GM18508 (cell line): Measurements from ENCODE around the gene CCDC137.
"Not testable (repeated sequence)": the region's sequence is repeated elsewhere in the genome, so short reads cannot be mapped to it uniquely, and the experiment has no call there.

Source experiments
- ATAC-seq: cut with Tn5 transposase; IDR thresholded peaks from one replicate; pipeline ENCODE4 v1.9.1; 2021; ENCODE audit warnings: moderate number of reproducible peaks; ENCODE audit not compliant: insufficient read depth, unreplicated experiment

The CCDC137 gene, protein sequence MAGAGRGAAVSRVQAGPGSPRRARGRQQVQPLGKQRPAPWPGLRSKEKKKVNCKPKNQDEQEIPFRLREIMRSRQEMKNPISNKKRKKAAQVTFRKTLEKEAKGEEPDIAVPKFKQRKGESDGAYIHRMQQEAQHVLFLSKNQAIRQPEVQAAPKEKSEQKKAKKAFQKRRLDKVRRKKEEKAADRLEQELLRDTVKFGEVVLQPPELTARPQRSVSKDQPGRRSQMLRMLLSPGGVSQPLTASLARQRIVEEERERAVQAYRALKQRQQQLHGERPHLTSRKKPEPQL

GRCh38 chr17:81666342-81667191 lies at the start of gene CCDC137, which contains the start of gene OXLD1:
TSS of gene CCDC137 (plus strand) at chr17:81666737. CDS start at chr17:81666767, 30 bp downstream.
TSS of gene OXLD1 (minus strand) at chr17:81666605. CDS start at chr17:81666577, 28 bp downstream.
- peak; percentile 52 for ATAC-seq

DNA sequence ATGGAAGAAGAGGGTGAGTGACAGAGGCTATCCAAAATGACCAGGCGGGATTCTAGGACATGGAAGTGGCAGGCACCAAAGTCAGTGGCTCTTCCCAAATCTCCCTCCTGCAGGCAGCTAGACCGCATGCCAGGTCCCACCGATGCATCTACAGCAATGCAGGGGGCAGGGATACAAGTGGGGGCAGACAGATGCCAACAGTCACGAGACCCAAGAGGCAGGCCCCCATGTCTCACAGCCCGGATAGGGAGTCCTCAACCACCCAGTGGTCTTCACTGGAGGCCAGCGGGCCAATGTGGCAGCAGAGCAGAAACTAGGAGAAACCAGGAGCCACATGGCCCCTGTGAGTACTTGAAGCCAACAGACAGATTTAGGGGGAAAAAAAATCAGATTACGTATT lies 49.7 kb upstream of the CCDC137 start:
- ATAC-seq: no peak

DNA sequence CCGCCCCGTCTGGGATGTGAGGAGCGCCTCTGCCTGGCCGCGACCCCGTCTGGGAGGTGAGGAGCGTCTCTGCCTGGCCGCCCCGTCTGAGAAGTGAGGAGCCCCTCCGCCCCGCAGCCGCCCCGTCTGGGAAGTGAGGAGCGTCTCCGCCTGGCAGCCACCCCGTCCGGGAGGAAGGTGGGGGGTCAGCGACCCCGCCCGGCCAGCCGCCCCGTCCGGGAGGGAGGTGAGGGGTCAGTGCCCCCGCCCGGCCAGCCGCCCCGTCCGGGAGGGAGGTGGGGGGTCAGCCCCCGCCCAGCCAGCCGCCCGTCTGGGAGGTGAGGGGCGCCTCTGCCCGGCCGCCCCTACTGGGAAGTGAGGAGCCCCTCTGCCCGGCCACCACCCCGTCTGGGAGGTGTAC lies 48.2 kb upstream of the CCDC137 start:
- ATAC-seq: not testable (repeated sequence)

DNA sequence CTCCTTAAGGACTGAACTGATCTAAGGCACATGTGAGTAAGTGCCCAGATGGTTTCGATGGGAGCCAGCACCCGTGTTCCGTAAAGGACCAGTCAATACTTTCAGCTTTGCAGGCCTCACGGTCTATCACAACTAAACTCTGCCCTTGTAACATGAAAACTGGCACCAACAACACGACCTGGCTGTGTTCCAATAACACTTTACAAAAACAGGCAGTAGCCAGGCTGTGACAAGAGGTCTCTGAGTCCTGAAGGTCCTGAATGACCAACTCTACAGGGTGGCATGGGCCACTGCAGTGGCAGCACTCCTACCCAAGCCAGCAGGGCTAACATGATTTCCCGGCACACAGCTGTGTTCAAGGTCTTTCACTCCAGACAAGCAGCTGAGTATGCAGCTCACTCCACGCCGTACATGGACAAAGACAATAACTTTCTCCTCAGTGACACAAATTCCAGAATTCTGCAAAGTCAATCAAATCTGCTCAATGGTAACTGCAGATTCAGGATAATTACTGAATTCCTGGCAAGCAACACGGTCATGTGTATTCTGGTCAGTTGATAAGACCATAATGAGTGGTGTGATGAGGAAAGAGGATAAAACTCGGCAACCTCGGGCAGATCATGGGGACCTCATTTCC lies 44.9 kb upstream of the CCDC137 start:
- no peak for ATAC-seq

- no peak for ATAC-seq
Observed at GRCh38 chr17:81630274-81630673, 36.3 kb upstream of the CCDC137 start.

DNA sequence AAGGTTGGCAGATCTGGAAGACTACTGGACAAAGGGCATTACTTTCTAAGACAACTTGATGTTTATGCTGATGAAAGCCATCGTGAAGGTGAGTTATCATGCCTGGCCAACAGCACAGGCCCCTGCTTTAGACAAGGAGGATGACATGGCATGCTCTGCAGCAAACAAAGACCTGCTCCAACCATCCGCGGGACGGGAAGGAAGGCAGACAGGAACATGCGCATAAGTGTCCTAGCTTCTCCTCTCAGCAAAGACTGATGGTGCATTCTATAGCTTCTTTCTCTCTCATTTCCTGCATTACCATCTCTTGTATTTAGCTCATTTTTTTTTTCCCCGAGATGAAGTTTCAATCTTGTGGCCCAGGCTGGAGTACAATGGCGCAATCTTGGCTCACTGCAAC lies 35.1 kb upstream of the CCDC137 start:
- ATAC-seq: no peak

DNA sequence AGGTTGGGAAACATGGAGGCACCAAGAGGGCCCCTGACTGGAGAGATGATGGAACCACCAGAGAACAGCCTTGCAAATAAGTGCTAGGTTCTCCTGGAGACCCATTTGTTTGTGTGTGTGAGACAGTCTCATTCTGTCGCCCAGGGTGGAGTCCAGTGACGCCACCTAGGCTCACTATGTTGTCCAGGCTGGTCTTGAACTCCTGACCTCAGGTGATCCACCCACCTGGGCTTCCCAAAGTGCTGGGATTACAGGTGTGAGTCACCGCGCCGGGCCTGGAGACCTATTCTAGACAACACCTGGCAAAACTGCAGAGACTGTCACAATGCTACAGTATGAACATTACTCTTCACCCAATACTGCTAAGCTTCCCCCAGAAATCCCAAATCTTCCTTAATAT lies 31.1 kb upstream of the CCDC137 start:
- no peak for ATAC-seq

GRCh38 chr17:81635973-81636504 lies 30.5 kb upstream of the CCDC137 start:
- no peak for ATAC-seq

DNA sequence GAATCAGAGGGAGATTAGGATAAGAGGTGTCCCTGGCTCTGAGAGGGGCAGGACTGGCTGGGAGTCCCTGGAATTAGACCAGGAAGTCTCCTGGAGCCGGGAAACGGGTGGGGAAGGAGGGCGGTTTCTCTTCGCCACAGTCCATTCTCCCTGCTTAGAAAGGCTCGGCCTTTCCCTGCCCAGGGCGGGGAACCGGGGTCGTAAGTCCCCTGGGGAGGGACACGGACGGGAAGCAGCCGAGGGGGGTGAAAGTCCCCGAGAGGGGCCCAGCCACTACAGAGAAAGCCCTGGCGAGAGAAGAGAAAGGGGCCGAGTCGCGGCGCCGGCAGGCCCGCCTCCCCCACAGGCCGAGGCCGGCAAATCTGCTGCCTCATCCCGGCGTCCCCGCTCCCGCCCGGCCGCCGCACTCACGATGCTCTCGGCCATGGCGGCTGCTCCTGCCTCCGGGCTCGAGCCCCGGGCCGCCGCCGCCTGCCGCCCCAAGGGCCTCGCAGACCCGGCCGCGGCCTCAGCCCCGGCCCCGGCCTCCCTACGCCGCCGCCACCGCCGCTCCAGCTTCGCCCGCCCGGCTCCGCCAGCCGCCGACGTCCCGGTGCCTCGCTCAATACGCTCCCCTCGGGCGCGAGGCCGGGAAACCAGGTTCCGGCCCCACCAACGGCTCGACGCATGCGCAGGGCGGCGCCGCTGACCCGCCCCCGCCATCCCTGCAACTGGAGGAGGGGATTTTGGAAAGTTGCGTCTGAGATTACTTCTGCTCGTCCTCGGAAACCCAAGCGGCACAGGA lies 29.8 kb upstream of the CCDC137 start, which contains the start of the genes NPLOC4 and TSPAN10:
Gene NPLOC4, minus strand, starts transcription at position 608 of the 784 bp plus-strand sequence. Its CDS starts 182 bp downstream, at position 426.
Gene TSPAN10, plus strand, starts transcription at position 692 of the 784 bp plus-strand sequence. CDS start 5,217 bp downstream, outside the sequence.
- no peak for ATAC-seq

DNA sequence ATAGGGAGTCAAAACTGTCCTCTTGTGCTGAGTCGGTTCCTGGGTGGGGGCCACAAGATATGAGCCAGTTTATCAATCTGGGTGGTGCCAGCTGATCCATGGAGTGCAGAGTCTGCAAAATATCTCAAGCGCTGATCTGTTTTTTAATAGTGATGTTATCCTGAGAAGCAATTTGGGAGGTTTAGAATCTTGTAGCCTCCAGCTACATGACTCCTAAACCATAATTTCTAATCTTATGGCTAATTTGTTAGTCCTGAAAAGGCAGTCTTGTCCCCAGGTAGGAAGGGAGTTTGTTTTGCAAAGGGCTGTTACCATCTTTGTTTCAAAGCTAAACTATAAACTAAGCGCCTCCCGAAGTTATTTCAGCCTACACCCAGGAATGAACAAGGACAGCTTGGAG lies 27.9 kb upstream of the CCDC137 start:
- no peak for ATAC-seq

DNA sequence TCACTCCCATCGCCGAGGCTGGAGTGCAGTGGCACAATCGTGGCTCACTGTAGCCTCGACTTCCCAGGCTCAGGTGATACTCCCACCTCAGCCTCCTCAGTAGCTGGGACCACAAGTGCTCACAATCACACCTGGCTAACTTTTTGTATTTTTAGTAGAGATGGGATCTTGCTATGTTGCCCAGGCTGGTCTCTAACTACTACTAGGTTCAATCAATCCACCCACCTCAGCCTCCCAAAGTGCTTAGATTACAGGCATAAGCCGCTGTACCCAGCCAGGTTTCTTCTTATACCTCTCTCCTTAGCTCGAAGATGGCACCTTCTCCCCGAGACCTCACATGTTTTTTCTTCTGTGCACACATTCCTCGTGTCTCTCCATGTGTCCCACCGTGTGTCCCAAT lies 26.5 kb upstream of the CCDC137 start:
- ATAC-seq: no peak

GRCh38 chr17:81641825-81642489 lies 24.6 kb upstream of the CCDC137 start:
- ATAC-seq: no peak

- ATAC-seq: no peak
Observed at GRCh38 chr17:81644496-81644895, 22.0 kb upstream of the CCDC137 start.

- no peak for ATAC-seq
Observed at GRCh38 chr17:81644976-81645952, 21.3 kb upstream of the CCDC137 start.

GRCh38 chr17:81646869-81647600 lies 19.5 kb upstream of the CCDC137 start:
- no peak for ATAC-seq

GRCh38 chr17:81647640-81648012 lies 18.9 kb upstream of the CCDC137 start:
- no peak for ATAC-seq

GRCh38 chr17:81648013-81648706 lies 18.4 kb upstream of the CCDC137 start:
- ATAC-seq: no peak
